GM18505 (cell line): ENCODE results near the gene ASH1L.
A peak's percentile ranks its signal among the peaks of the same experiment; 100 is the strongest.

Experiments
- ATAC-seq: cut with Tn5 transposase; IDR thresholded peaks from one replicate; pipeline ENCODE4 v1.9.1; 2021; ENCODE audit not compliant: unreplicated experiment
- POLR2A ChIP-seq: IDR thresholded peaks from 4 replicates; pipeline ENCODE4 v1.6.1; 2011; ENCODE audit warnings: borderline replicate concordance; ENCODE audit not compliant: insufficient read depth, insufficient read length; ENCODE audit errors: extremely low read depth

ASH1L gene

GRCh38 chr1:155327981-155328380 is 234.6 kb downstream of the ASH1L start:
- ATAC-seq, result no peak
- TF ChIP-seq POLR2A, result no peak

- ATAC-seq, result no peak
- no peak for TF ChIP-seq POLR2A
Observed at GRCh38 chr1:155326631-155327037, 236.0 kb downstream of the ASH1L start.

GRCh38 chr1:155326020-155326526 is 236.5 kb downstream of the ASH1L start:
- TF ChIP-seq POLR2A, result no peak
- no peak for ATAC-seq

GRCh38 chr1:155325603-155325893 is 237.1 kb downstream of the ASH1L start:
- ATAC-seq, result no peak
- TF ChIP-seq POLR2A, result no peak

- no peak for ATAC-seq
Observed at GRCh38 chr1:155324717-155325602, 237.6 kb downstream of the ASH1L start.

GRCh38 chr1:155324037-155324716 is 238.4 kb downstream of the ASH1L start:
- peak; percentile 52 for TF ChIP-seq POLR2A
- peak; percentile 57 for ATAC-seq

More at GRCh38 chr1:155324717-155325602, 237.6 kb downstream of the ASH1L start:
- TF ChIP-seq POLR2A, result no peak

- TF ChIP-seq POLR2A, result peak; percentile 44
- ATAC-seq, result peak; percentile 34
Observed at GRCh38 chr1:155323729-155324036, 238.9 kb downstream of the ASH1L start.

GRCh38 chr1:155322953-155323728 is 239.5 kb downstream of the ASH1L start:
- TF ChIP-seq POLR2A, result peak; percentile 10
- peak; percentile 43 for ATAC-seq

- no peak for ATAC-seq
- TF ChIP-seq POLR2A, result no peak
Observed at GRCh38 chr1:155322571-155322952, 240.0 kb downstream of the ASH1L start.

- no peak for ATAC-seq
- no peak for TF ChIP-seq POLR2A
Observed at GRCh38 chr1:155321639-155322503, 240.7 kb downstream of the ASH1L start.

- no peak for ATAC-seq
- TF ChIP-seq POLR2A, result peak; percentile 38
Observed at GRCh38 chr1:155320661-155321617, 241.7 kb downstream of the ASH1L start, which contains the start of gene RUSC1. Gene RUSC1 (plus strand): TSS chr1:155320894. CDS start chr1:155321774, 880 bp downstream.
